OCI-LY1 (cell line): ENCODE data around the gene CST3.

Experiments used
- H2AFZ ChIP-seq: fragments of 200-600 bp; sonication (generic), shearing (Covaris generic); 2 replicates; pipeline ENCODE4 v1.6.0; 2014; ENCODE audit warnings: antibody characterized with exemption, mild to moderate bottlenecking, low read length
- H3F3A ChIP-seq: fragments of 200-600 bp; sonication (generic), shearing (Covaris generic); 2 replicates; pipeline ENCODE4 v1.6.0; 2014; ENCODE audit warnings: mild to moderate bottlenecking, antibody characterized with exemption, low read length, moderate library complexity; ENCODE audit not compliant: insufficient read depth
- H3K27ac ChIP-seq: fragments of 200-600 bp; sonication (generic); 2 replicates; pipeline ENCODE4 v1.5.1; 2014; ENCODE audit warnings: low read length, mixed run types, mild to moderate bottlenecking, low read depth; ENCODE audit not compliant: poor library complexity, severe bottlenecking
- H3K27me3 ChIP-seq: fragments of 200-600 bp; sonication (generic); 2 replicates; pipeline ENCODE4 v1.6.0; 2014; ENCODE audit warnings: antibody characterized with exemption, mild to moderate bottlenecking, low read length, moderate library complexity; ENCODE audit not compliant: insufficient read depth
- H3K36me3 ChIP-seq: fragments of 200-600 bp; sonication (generic); 2 replicates; pipeline ENCODE4 v1.6.1; 2014; ENCODE audit warnings: mild to moderate bottlenecking, antibody characterized with exemption, low read length, moderate library complexity, mixed read lengths; ENCODE audit not compliant: insufficient read depth
- H3K4me1 ChIP-seq: fragments of 200-600 bp; sonication (generic); 2 replicates; pipeline ENCODE4 v1.5.1; 2014; ENCODE audit warnings: mild to moderate bottlenecking, low read length, moderate library complexity; ENCODE audit not compliant: insufficient read depth, severe bottlenecking
- H3K4me2 ChIP-seq: fragments of 200-600 bp; sonication (generic), shearing (Covaris generic); 2 replicates; pipeline ENCODE4 v1.6.1; 2014; ENCODE audit warnings: low read length
- H3K4me3 ChIP-seq: fragments of 200-600 bp; sonication (generic); 2 replicates; pipeline ENCODE4 v1.5.1; 2014; ENCODE audit warnings: low read length, low read depth, mild to moderate bottlenecking, mixed read lengths; ENCODE audit not compliant: poor library complexity, severe bottlenecking
- H3K79me2 ChIP-seq: fragments of 200-600 bp; shearing (Covaris generic); 2 replicates; pipeline ENCODE4 v1.6.1; 2016; ENCODE audit warnings: mixed run types, low read length, mixed read lengths; ENCODE audit not compliant: insufficient read depth
- H3K9ac ChIP-seq: fragments of 200-600 bp; sonication (generic), shearing (Covaris generic); 2 replicates; pipeline ENCODE4 v1.6.1; 2014; ENCODE audit warnings: mild to moderate bottlenecking, low read length, mixed read lengths
- H3K9me2 ChIP-seq: fragments of 200-600 bp; sonication (generic), shearing (Covaris generic); 2 replicates; pipeline ENCODE4 v1.6.1; 2014; ENCODE audit warnings: low read depth, mild to moderate bottlenecking, low read length, mixed read lengths
- H3K9me3 ChIP-seq: fragments of 200-600 bp; shearing (Covaris generic); 2 replicates; pipeline ENCODE4 v1.6.1; 2014; ENCODE audit warnings: low read length, mixed read lengths
- H4K20me1 ChIP-seq: fragments of 200-600 bp; sonication (generic), shearing (Covaris generic); 2 replicates; pipeline ENCODE4 v1.6.0; 2016; ENCODE audit warnings: mild to moderate bottlenecking, low read length; ENCODE audit not compliant: insufficient read depth
- CTCF ChIP-seq: fragments of 200-600 bp; sonication (generic), shearing (Covaris generic); IDR thresholded peaks from 2 replicates; pipeline ENCODE4 v1.5.1; 2017; ENCODE audit warnings: mild to moderate bottlenecking, antibody characterized with exemption, low read length, moderate library complexity, mixed read lengths

CST3 gene

GRCh38 chr20:23584434-23585199 is 53.1 kb downstream of the CST3 start:
- Histone ChIP-seq H3K4me2 (no peak overlapping the region), H3K9ac (no peak overlapping the region), H3K4me3 (no peak overlapping the region), H3K9me3 (no peaks in the 10 kb centered on the region), H4K20me1 (no peaks in the 10 kb centered on the region), H3K36me3 (no peaks in the 10 kb centered on the region), H3K27me3 (no peaks in the 10 kb centered on the region), H3K27ac (no peak overlapping the region), H3K79me2 (no peaks in the 10 kb centered on the region), H2AFZ (no peak overlapping the region), H3F3A (no peaks in the 10 kb centered on the region), H3K4me1 (no peaks in the 10 kb centered on the region), H3K9me2 (no peaks in the 10 kb centered on the region)
- TF ChIP-seq CTCF, result no peak
